Lower lobe of right lung (tissue), 2 donors: ENCODE data around the gene LYPD4. TPM values are rescaled to one million over a fixed set of nuclear protein-coding genes. Genes with fewer than 3 reads are reported as not detected.
A peak's percentile ranks its signal among the peaks of the same experiment; 100 is the strongest.

Source experiments
- ATAC-seq, 2 donors: fragments of 200-7000 bp; cut with Tn5 transposase; one replicate each; pipeline ENCODE4 v1.9.1; 2020 to 2022; ENCODE audit warnings: mild to moderate bottlenecking in 2 of 2, moderate library complexity in 2 of 2
- DNase-seq: peaks from one replicate; pipeline ENCODE4 v3.0.0-alpha.2; 2020
- H3K27ac ChIP-seq: fragments of 200-600 bp; one replicate; pipeline ENCODE4 v1.8.0; 2022
- H3K27me3 ChIP-seq: fragments of 200-600 bp; one replicate; pipeline ENCODE4 v1.8.0; 2022; ENCODE audit warnings: low read depth
- H3K36me3 ChIP-seq: fragments of 200-600 bp; one replicate; pipeline ENCODE4 v1.8.0; 2022; ENCODE audit warnings: mild to moderate bottlenecking
- H3K4me1 ChIP-seq: fragments of 200-600 bp; one replicate; pipeline ENCODE4 v1.8.0; 2022
- H3K4me3 ChIP-seq: fragments of 200-600 bp; one replicate; pipeline ENCODE4 v1.8.0; 2022; ENCODE audit warnings: mild to moderate bottlenecking
- H3K9me3 ChIP-seq: fragments of 200-600 bp; one replicate; pipeline ENCODE4 v1.8.0; 2022
- intact Hi-C: fragments of 100-400 bp; cut with DNase I; formaldehyde crosslinking; loops from one replicate; pipeline ENCODE4 v1.11.0; 2022
- total RNA-seq: library from RNA; stranded (reverse); fragmentation: NEBNext Ultra II Directional; extraction: Animal tissue kit (Norgen Biotek cat#: 25700); gene quantifications from one replicate; pipeline ENCODE4 v1.2.1, GENCODE V29; 2021
- TF ChIP-seq, protein P1 (sequence below): fragments of 200-600 bp; IDR thresholded peaks from one replicate; pipeline ENCODE4 v1.8.0; 2022; ENCODE audit warnings: antibody characterized with exemption, mild to moderate bottlenecking
- donor health status: DM: no; HTN: yes; CAD: no; lungs with severe emphysema.

LYPD4 gene
- total RNA-seq, 1 donor from 2014 or later = not detected

DNA sequence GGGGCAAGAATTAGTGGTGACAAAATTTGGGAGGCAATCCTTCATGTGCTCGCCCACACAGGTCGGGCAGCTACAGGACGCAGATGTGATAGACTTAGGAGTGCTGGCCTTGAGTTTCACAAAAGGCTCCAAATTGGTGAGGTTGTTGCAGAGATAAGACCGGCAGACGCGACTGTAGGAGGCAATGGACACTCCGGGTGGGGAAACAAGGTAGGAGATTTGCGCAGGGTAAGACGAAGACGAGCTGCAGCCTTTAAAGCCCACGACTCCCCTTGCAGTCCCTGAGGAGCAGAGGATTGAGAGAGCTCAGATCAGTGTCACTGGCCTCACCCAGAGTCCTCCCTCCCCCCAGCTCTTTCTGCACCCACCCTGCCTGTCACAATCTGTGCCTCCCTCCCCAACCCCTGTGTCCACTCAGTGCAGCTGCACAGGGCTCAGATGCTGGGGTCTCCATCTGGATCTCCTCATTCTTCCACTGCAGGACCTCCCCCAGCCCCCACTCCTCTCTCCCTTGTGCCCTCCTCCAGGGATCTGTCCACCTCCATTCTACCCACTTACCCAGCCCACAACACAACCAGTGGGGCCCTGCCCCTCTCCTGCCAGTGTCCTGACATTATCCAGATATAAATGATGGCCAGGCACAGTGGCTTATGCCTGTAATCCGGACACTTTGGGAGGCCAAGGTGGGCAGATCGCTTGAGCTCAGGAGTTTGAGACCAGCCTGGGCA is 6.3 kb downstream of the LYPD4 start:
- no peak overlapping the region for H3K4me3 ChIP-seq
- H3K27ac ChIP-seq = no peak overlapping the region
- TF ChIP-seq, protein P1, sequence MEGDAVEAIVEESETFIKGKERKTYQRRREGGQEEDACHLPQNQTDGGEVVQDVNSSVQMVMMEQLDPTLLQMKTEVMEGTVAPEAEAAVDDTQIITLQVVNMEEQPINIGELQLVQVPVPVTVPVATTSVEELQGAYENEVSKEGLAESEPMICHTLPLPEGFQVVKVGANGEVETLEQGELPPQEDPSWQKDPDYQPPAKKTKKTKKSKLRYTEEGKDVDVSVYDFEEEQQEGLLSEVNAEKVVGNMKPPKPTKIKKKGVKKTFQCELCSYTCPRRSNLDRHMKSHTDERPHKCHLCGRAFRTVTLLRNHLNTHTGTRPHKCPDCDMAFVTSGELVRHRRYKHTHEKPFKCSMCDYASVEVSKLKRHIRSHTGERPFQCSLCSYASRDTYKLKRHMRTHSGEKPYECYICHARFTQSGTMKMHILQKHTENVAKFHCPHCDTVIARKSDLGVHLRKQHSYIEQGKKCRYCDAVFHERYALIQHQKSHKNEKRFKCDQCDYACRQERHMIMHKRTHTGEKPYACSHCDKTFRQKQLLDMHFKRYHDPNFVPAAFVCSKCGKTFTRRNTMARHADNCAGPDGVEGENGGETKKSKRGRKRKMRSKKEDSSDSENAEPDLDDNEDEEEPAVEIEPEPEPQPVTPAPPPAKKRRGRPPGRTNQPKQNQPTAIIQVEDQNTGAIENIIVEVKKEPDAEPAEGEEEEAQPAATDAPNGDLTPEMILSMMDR = no peak
- H3K9me3 ChIP-seq = no peaks in the 10 kb centered on the region
- no peaks in the 10 kb centered on the region for H3K36me3 ChIP-seq
- intact Hi-C loops = no loop called here
- ATAC-seq (no peak), DNase-seq (no peak)
- peaks cover 58% of the 10 kb centered on the region for H3K27me3 ChIP-seq
- no peaks in the 10 kb centered on the region for H3K4me1 ChIP-seq

DNA sequence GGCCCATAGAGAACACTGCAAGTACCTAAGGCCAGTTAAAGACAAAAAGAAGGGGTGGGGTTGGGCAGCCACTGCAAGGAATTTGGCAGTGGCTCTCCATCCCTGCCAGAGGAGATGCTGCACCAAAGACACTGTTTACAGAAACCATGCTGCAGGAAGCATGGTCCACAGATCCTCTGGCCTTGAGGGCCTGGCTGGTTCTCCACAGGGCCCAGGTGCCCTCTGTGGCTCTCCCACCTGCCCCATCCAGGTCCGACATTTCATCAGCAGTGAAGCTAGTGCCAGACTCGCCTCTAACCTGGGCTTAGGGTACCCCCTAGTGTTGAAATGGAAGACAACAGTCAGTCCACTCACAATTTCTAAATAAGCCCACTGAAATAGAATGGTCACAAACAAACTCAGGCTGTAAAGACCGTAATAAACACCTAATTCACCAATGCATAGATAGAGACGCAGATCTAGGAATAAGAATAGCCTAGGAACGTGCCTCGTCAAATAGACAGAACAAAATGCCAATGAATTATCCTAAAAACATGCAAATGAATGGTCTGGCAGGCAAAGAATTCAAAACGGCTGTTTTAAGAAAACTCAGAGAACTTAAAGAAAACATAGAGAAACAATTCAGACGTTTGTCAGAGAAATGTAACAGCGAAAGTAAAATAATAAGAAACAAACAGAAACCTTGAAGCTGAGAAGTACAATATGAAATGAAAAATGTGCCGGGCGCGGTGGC is 23.3 kb downstream of the LYPD4 start:
- ATAC-seq (peak; percentile 87 to 90), DNase-seq (peak; percentile 53)
- no peaks in the 10 kb centered on the region for H3K36me3 ChIP-seq
- no peak overlapping the region for H3K27ac ChIP-seq
- peaks cover 7% of the 10 kb centered on the region for H3K27me3 ChIP-seq
- TF ChIP-seq, protein P1 = peak; percentile 58
- intact Hi-C loops = no loop called here
- H3K4me1 ChIP-seq = no peaks in the 10 kb centered on the region
- H3K4me3 ChIP-seq = no peak overlapping the region
- H3K9me3 ChIP-seq = no peaks in the 10 kb centered on the region

DNA sequence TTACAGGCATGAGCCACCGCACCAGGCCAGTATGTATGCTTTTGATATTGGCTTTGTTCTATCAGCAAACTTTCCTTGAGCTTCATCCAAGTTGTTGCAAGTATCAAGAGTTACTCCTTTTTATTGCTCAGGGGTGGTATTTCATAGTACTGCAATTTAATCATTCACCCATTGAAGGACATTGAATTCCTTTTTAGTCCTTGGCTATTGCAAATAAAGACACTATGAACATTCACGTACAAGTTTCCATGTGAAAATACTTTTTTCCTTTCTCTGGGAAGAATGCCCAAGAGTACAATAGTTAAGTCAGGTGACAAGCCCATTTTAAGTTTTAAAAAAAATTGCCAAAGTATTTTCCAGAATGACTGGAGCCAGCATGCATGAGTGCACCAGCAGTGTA is 27.7 kb downstream of the LYPD4 start:
- intact Hi-C loops = no loop called here
- Histone ChIP-seq H3K4me1 (no peaks in the 10 kb centered on the region), H3K36me3 (no peaks in the 10 kb centered on the region), H3K4me3 (no peak overlapping the region), H3K27me3 (peaks cover 7% of the 10 kb centered on the region), H3K27ac (no peak overlapping the region), H3K9me3 (no peaks in the 10 kb centered on the region)
- DNase-seq (no peak), ATAC-seq (no peak)
- TF ChIP-seq, protein P1 = no peak

- ATAC-seq = no peak
- TF ChIP-seq, protein P1 = no peak
- Histone ChIP-seq H3K4me3 (no peak overlapping the region), H3K4me1 (peaks cover 5% of the 10 kb centered on the region), H3K27me3 (no peaks in the 10 kb centered on the region), H3K9me3 (no peaks in the 10 kb centered on the region), H3K27ac (no peak overlapping the region), H3K36me3 (no peaks in the 10 kb centered on the region)
- intact Hi-C loops = no loop called here
- no peak for DNase-seq
Observed at GRCh38 chr19:41815301-41815700, 29.2 kb downstream of the LYPD4 start.

GRCh38 chr19:41813911-41814310 is 30.6 kb downstream of the LYPD4 start:
- H3K4me1 ChIP-seq = peaks cover 5% of the 10 kb centered on the region
- DNase-seq = no peak
- H3K9me3 ChIP-seq = no peaks in the 10 kb centered on the region
- H3K27ac ChIP-seq = no peak overlapping the region
- H3K36me3 ChIP-seq = no peaks in the 10 kb centered on the region
- intact Hi-C loops = no loop called here
- no peak overlapping the region for H3K4me3 ChIP-seq
- TF ChIP-seq, protein P1 = no peak
- peaks cover 8% of the 10 kb centered on the region for H3K27me3 ChIP-seq
- no peak for ATAC-seq
